Fibroblast of the conjunctiva (primary cell): ENCODE results near the gene C13orf46.

Source experiments
- DNase-seq: peaks from one replicate; pipeline ENCODE4 v3.0.0-alpha.2; 2010; ENCODE audit warnings: low read depth

The C13orf46 gene

GRCh38 chr13:113938246-113938645 is 35.6 kb downstream of the C13orf46 start:
- DNase-seq, result no peak

- DNase-seq, result no peak
Measured at GRCh38 chr13:113937527-113938180, 36.2 kb downstream of the C13orf46 start.

- DNase-seq, result no peak
Measured at GRCh38 chr13:113937073-113937472, 36.8 kb downstream of the C13orf46 start.

GRCh38 chr13:113936166-113936965 is 37.5 kb downstream of the C13orf46 start:
- DNase-seq, result no peak

- DNase-seq, result no peak
Measured at GRCh38 chr13:113935001-113935844, 38.7 kb downstream of the C13orf46 start.

GRCh38 chr13:113934576-113934975 is 39.3 kb downstream of the C13orf46 start:
- DNase-seq, result no peak

- no peak for DNase-seq
Measured at GRCh38 chr13:113933901-113934300, 40.0 kb downstream of the C13orf46 start.

- no peak for DNase-seq
Measured at GRCh38 chr13:113931841-113932459, 41.9 kb downstream of the C13orf46 start.

GRCh38 chr13:113930671-113931637 is 42.9 kb downstream of the C13orf46 start:
- DNase-seq, result no peak

GRCh38 chr13:113929628-113930615 is 44.0 kb downstream of the C13orf46 start:
- no peak for DNase-seq

GRCh38 chr13:113928685-113929627 is 44.9 kb downstream of the C13orf46 start:
- peak; percentile 66 for DNase-seq

GRCh38 chr13:113927661-113928581 is 46.0 kb downstream of the C13orf46 start:
- peak; percentile 80 for DNase-seq

GRCh38 chr13:113926951-113927660 is 46.8 kb downstream of the C13orf46 start:
- no peak for DNase-seq

GRCh38 chr13:113926301-113926761 is 47.5 kb downstream of the C13orf46 start:
- DNase-seq, result peak; percentile 64

GRCh38 chr13:113924184-113924901 is 49.5 kb downstream of the C13orf46 start:
- no peak for DNase-seq
